ENCODE results near the gene GRAMD1B. TPM values are rescaled to one million over a fixed set of nuclear protein-coding genes. Genes with fewer than 3 reads are reported as not detected.

GRAMD1B gene
- total and polyA plus RNA-seq, 2 experiments from 2014 or later, result 9.0 to 20.4 TPM

- no peak overlapping the region for H2AFZ ChIP-seq
- H3K9me2 ChIP-seq (replicated peaks; ENCODE audit: insufficient read depth), result no peaks in the 10 kb centered on the region
- no peaks in the 10 kb centered on the region for H3K9me3 ChIP-seq (ENCODE audit: low read depth)
- H4K20me1 ChIP-seq (ENCODE audit: insufficient read depth, poor library complexity, severe bottlenecking), result no peaks in the 10 kb centered on the region
- no peak overlapping the region for H3K4me3 ChIP-seq
- no peak overlapping the region for H3K27ac ChIP-seq
- 89% methylated on average over 3 of the region's 4 CpGs for WGBS (ENCODE audit: low lambda C conversion rate, missing lambda C conversion rate)
- H3K79me2 ChIP-seq, result no peaks in the 10 kb centered on the region
- no peaks in the 10 kb centered on the region for H3K4me1 ChIP-seq (ENCODE audit: insufficient read depth)
- DNase-seq (ENCODE audit: low spot score), result no peak
- H3K36me3 ChIP-seq (replicated peaks; ENCODE audit: insufficient read depth, low read depth), result no peaks in the 10 kb centered on the region
- H3K4me2 ChIP-seq, result no peak overlapping the region
- TF ChIP-seq EZH2phosphoT487 (IDR thresholded peaks at IDR 0.05; ENCODE audit: low read depth, severe bottlenecking, unreplicated experiment) (no peak), CTCF (IDR thresholded peaks at IDR 0.05; ENCODE audit: poor library complexity) (no peak), EZH2 (IDR thresholded peaks at IDR 0.05; ENCODE audit: borderline replicate concordance) (no peak)
- H3K27me3 ChIP-seq, result no peaks in the 10 kb centered on the region
Observed at GRCh38 chr11:123611698-123612097, 181.6 kb downstream of the GRAMD1B start.

GRCh38 chr11:123616505-123617198 is 186.6 kb downstream of the GRAMD1B start:
- Histone ChIP-seq H3K9me3 (ENCODE audit: low read depth) (no peaks in the 10 kb centered on the region), H3K4me1 (ENCODE audit: insufficient read depth) (no peaks in the 10 kb centered on the region), H4K20me1 (ENCODE audit: insufficient read depth, poor library complexity, severe bottlenecking) (no peaks in the 10 kb centered on the region), H3K9me2 (replicated peaks; ENCODE audit: insufficient read depth) (no peaks in the 10 kb centered on the region), H3K27ac (no peak overlapping the region), H3K4me3 (no peak overlapping the region), H3K4me2 (no peak overlapping the region), H2AFZ (no peak overlapping the region), H3K36me3 (replicated peaks; ENCODE audit: insufficient read depth, low read depth) (no peaks in the 10 kb centered on the region), H3K79me2 (no peaks in the 10 kb centered on the region), H3K27me3 (no peaks in the 10 kb centered on the region)
- 76% methylated on average over 11 of the region's 11 CpGs for WGBS (ENCODE audit: low lambda C conversion rate, missing lambda C conversion rate)
- TF ChIP-seq EZH2 (IDR thresholded peaks at IDR 0.05; ENCODE audit: borderline replicate concordance) (no peak), EZH2phosphoT487 (IDR thresholded peaks at IDR 0.05; ENCODE audit: low read depth, severe bottlenecking, unreplicated experiment) (no peak), CTCF (IDR thresholded peaks at IDR 0.05; ENCODE audit: poor library complexity) (no peak)
- DNase-seq (ENCODE audit: low spot score), result peak; percentile 46

GRCh38 chr11:123622576-123622975 is 192.5 kb downstream of the GRAMD1B start:
- TF ChIP-seq CTCF (IDR thresholded peaks at IDR 0.05; ENCODE audit: poor library complexity), result no peak
- TF ChIP-seq EZH2phosphoT487 (IDR thresholded peaks at IDR 0.05; ENCODE audit: low read depth, severe bottlenecking, unreplicated experiment), result no peak
- no peak for TF ChIP-seq EZH2 (IDR thresholded peaks at IDR 0.05; ENCODE audit: borderline replicate concordance)
- H3K4me2 ChIP-seq, result no peak overlapping the region
- H2AFZ ChIP-seq, result no peak overlapping the region
- H3K27ac ChIP-seq, result no peak overlapping the region
- 92% methylated on average over 9 of the region's 9 CpGs for WGBS (ENCODE audit: low lambda C conversion rate, missing lambda C conversion rate)
- DNase-seq (ENCODE audit: low spot score), result no peak
- H3K27me3 ChIP-seq, result no peaks in the 10 kb centered on the region
- H3K9me3 ChIP-seq (ENCODE audit: low read depth), result no peaks in the 10 kb centered on the region
- no peaks in the 10 kb centered on the region for H3K36me3 ChIP-seq (replicated peaks; ENCODE audit: insufficient read depth, low read depth)
- H4K20me1 ChIP-seq (ENCODE audit: insufficient read depth, poor library complexity, severe bottlenecking), result no peaks in the 10 kb centered on the region
- H3K4me3 ChIP-seq, result no peak overlapping the region
- H3K79me2 ChIP-seq, result no peaks in the 10 kb centered on the region
- H3K9me2 ChIP-seq (replicated peaks; ENCODE audit: insufficient read depth), result no peaks in the 10 kb centered on the region
- no peaks in the 10 kb centered on the region for H3K4me1 ChIP-seq (ENCODE audit: insufficient read depth)
